GM06990 (cell line): ENCODE data around the gene GNG7.
A peak's percentile ranks its signal among the peaks of the same experiment; 100 is the strongest.
"Not testable (repeated sequence)": the region's sequence is repeated elsewhere in the genome, so short reads cannot be mapped to it uniquely, and the experiment has no call there.

Experiments
- DNase-seq: peaks from one replicate; pipeline ENCODE4 v3.0.0-alpha.2; 2011; ENCODE audit not compliant: insufficient read length; ENCODE audit errors: extremely low read depth
- H3K27me3 ChIP-seq: replicated peaks from 2 replicates; pipeline ENCODE4 v1.6.0; 2011; ENCODE audit warnings: low read length; ENCODE audit not compliant: control insufficient read depth, insufficient read depth
- H3K36me3 ChIP-seq: 2 replicates; pipeline ENCODE4 v1.5.1; 2011; ENCODE audit warnings: low read length; ENCODE audit not compliant: control insufficient read depth, insufficient read depth
- H3K4me3 ChIP-seq: replicated peaks from 2 replicates; pipeline ENCODE4 v1.5.1; 2011; ENCODE audit warnings: low read depth, mild to moderate bottlenecking, control low read depth, low read length
- CTCF ChIP-seq: IDR thresholded peaks from 2 replicates; pipeline ENCODE4 v1.5.1; 2011; ENCODE audit warnings: low read length, control low read depth, mild to moderate bottlenecking, inconsistent platforms; ENCODE audit not compliant: insufficient read depth, poor library complexity, severe bottlenecking

Gene GNG7

GRCh38 chr19:2549701-2550191 is 152.7 kb downstream of the GNG7 start:
- H3K27me3 ChIP-seq: no peaks in the 10 kb centered on the region
- TF ChIP-seq CTCF: no peak
- DNase-seq: no peak
- H3K4me3 ChIP-seq: no peak overlapping the region
- H3K36me3 ChIP-seq: no peaks in the 10 kb centered on the region

DNA sequence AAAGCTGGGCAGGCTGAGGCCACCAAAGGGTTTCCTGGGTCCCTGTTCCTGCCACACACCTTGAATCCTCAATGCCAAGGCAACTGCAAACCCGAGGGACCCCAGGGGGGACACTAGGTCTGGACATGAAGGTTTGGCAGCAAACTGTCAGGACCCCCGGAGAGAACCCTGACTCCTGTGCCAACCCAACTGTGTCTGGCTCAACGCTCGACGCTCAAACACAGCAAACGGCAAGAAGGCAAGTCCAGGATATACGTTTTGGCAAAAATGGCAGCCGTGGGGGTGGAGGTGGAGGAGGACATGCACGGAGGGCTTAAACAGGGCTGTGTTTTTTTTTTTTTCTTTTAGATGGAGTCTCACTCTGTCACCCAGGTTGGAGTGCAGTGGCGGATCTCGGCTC is 153.5 kb downstream of the GNG7 start:
- TF ChIP-seq CTCF: no peak
- DNase-seq: no peak
- Histone ChIP-seq H3K4me3 (no peak overlapping the region), H3K27me3 (no peaks in the 10 kb centered on the region), H3K36me3 (no peaks in the 10 kb centered on the region)

DNA sequence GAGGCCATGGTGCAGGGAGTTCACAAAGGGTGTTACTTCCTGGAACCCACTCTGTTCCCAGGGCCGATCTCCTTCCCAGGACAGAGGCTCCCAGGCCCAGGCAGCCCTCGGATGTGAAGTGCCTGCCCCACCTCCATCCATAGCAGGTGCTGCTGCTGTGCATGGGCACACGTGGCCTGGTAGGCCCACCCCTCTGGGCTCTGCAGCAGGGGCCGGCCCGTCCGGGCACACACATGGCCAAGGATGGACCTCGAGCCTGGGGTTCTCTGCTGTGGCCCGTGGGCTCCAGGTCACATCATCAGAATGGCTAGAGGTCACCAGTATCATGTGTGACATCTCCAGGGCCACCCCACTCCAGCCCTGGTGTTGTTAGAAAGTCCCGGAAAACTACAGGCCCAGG is 154.8 kb downstream of the GNG7 start:
- no peak overlapping the region for H3K4me3 ChIP-seq
- H3K36me3 ChIP-seq: no peaks in the 10 kb centered on the region
- H3K27me3 ChIP-seq: no peaks in the 10 kb centered on the region
- TF ChIP-seq CTCF: no peak
- no peak for DNase-seq

GRCh38 chr19:2547033-2547680 is 155.3 kb downstream of the GNG7 start:
- DNase-seq: no peak
- Histone ChIP-seq H3K36me3 (no peaks in the 10 kb centered on the region), H3K27me3 (no peaks in the 10 kb centered on the region), H3K4me3 (no peak overlapping the region)
- no peak for TF ChIP-seq CTCF

DNA sequence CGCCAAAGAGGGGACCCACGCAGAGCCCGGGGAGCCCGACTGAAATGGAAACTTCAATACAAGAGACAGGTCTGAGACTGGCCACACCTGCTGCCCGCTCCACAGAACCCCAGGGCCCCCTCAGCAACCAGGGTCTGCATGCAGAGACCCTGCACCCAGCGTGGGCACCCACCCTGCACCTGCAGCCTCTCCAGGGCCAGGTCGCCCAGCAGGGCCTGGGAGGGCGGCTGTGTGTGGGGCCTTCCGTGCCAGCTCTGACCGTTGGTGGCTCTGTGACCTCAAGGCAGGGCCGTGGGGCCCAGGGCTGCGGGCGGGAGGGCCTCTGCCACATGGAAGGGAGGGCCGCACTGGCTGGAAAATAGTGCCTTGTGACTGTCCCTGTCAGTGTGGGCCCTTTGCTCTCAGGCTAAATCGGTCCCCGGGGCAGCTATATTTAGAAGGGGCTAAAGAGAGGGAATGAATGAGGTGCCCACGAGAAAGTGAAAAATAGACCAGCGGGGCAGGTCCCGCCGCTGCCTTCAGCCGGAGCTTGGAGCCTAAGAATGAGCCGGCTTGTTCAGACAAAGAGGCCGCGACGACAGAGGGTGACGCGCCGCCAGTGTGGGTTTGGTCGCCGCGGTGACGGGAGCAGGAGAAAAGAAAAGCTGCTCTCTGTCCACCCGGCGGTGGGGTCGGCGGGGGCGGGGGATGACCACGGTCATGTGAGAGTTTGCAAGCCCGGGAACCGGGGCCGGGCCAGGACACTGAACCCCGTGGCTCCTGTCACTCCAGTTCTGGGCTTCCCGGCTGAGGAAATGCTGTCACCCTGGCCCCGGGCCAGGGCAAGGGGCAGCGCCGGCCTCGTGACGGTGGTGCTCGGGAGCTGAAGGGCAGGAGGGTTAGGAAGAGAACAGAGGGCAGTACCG is 156.1 kb downstream of the GNG7 start:
- peak; percentile 63 for DNase-seq
- Histone ChIP-seq H3K4me3 (no peak overlapping the region; the same call in 1 of the 2 replicates), H3K27me3 (no peaks in the 10 kb centered on the region), H3K36me3 (no peaks in the 10 kb centered on the region)
- no peak for TF ChIP-seq CTCF

- not testable (repeated sequence) for H3K4me3 ChIP-seq, H3K27me3 ChIP-seq, DNase-seq, H3K36me3 ChIP-seq
Observed at GRCh38 chr19:2545416-2546127, 156.9 kb downstream of the GNG7 start.
